Sigmoid colon (tissue), 4 donors: ENCODE data around the gene ESR2.

Source experiments
- CTCF ChIP-seq, 4 experiments: fragments of 450-650 bp in 3 of 4; fragments of 200-600 bp in 1 of 4; IDR thresholded peaks; one replicate each; pipeline ENCODE4 v1.5.1; 2016 to 2019; ENCODE audit warnings: antibody characterized with exemption in 4 of 4, mild to moderate bottlenecking in 3 of 4, moderate library complexity in 2 of 4
- EP300 ChIP-seq, 4 donors: sonication (generic); formaldehyde crosslinking; IDR thresholded peaks; one replicate each; pipeline ENCODE4 v1.6.1; 2017; ENCODE audit warnings: antibody characterized with exemption in 4 of 4
- POLR2A ChIP-seq, 2 donors: fragments of 450-650 bp; IDR thresholded peaks; one replicate each; pipeline ENCODE4 v1.6.1; 2016; ENCODE audit warnings: antibody characterized with exemption in 2 of 2, mild to moderate bottlenecking in 2 of 2, moderate library complexity in 2 of 2
- POLR2AphosphoS5 ChIP-seq, 4 donors: sonication (generic); formaldehyde crosslinking; IDR thresholded peaks; one replicate each; pipeline ENCODE4 v1.6.1; 2017; ENCODE audit warnings: antibody characterized with exemption in 4 of 4

GRCh38 chr14:64213853-64214570, 80.2 kb downstream of the ESR2 start:
- TF ChIP-seq CTCF (IDR thresholded peaks at IDR 0.05) (no peak), POLR2A (IDR thresholded peaks at IDR 0.05) (no peak), POLR2AphosphoS5 (IDR thresholded peaks at IDR 0.05) (no peak), EP300 (IDR thresholded peaks at IDR 0.05) (no peak)
